Ovary (tissue), 3 donors: ENCODE results near the gene PTPN14.

ENCODE experiments used
- EP300 ChIP-seq: sonication (generic); formaldehyde crosslinking; IDR thresholded peaks from one replicate; pipeline ENCODE4 v1.6.1; 2017; ENCODE audit warnings: antibody characterized with exemption
- POLR2A ChIP-seq: fragments of 450-650 bp; IDR thresholded peaks from one replicate; pipeline ENCODE4 v1.6.1; 2017; ENCODE audit warnings: antibody characterized with exemption, mild to moderate bottlenecking, moderate library complexity
- TF ChIP-seq, protein P1 (sequence below), 3 donors: fragments of 450-650 bp in 2 of 3; fragments of 200-600 bp in 1 of 3; IDR thresholded peaks; one replicate each; pipeline versions ENCODE4 v1.5.1 to v1.8.0; 2016 to 2022; ENCODE audit warnings: antibody characterized with exemption in 3 of 3, mild to moderate bottlenecking in 1 of 3
- donor health status: DM: no; HTN: no; CAD: no.

DNA sequence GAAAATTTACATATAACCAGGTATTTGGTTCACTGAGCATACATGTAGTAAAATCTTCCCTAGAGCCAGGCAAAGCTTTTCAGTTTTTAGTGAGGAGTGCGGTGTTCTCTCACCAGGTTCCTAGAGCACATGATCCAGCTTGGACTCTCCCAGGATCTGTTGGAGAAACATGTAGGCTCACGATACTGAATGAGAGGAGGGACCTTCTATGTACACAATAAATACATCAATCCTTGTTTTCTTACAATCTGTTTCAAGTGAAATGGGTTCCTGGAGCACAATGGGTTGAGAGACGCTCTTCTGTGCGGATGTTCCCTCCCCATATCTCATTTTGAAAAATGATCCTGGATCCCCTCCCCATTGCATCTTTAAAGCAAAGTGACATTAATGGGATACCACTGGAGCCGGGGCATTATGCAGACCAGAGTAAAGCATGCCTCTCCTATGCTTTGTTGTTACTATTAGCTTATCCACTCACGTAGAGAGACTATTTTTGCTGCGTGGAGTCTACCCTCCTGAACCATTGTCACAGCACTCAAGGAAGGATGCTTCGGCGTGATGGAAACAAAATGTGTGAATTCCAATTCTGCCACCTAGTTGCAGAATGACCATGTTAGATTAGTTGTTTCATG lies 251.1 kb downstream of the PTPN14 start:
- TF ChIP-seq, protein P1, sequence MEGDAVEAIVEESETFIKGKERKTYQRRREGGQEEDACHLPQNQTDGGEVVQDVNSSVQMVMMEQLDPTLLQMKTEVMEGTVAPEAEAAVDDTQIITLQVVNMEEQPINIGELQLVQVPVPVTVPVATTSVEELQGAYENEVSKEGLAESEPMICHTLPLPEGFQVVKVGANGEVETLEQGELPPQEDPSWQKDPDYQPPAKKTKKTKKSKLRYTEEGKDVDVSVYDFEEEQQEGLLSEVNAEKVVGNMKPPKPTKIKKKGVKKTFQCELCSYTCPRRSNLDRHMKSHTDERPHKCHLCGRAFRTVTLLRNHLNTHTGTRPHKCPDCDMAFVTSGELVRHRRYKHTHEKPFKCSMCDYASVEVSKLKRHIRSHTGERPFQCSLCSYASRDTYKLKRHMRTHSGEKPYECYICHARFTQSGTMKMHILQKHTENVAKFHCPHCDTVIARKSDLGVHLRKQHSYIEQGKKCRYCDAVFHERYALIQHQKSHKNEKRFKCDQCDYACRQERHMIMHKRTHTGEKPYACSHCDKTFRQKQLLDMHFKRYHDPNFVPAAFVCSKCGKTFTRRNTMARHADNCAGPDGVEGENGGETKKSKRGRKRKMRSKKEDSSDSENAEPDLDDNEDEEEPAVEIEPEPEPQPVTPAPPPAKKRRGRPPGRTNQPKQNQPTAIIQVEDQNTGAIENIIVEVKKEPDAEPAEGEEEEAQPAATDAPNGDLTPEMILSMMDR (IDR thresholded peaks at IDR 0.05), result no peak
- no peak for TF ChIP-seq POLR2A
- no peak for TF ChIP-seq EP300
